D721Med (cell line): ENCODE measurements around the gene HRC.

ENCODE experiments used
- DNase-seq: peaks from one replicate; pipeline ENCODE4 v3.0.0; 2011; ENCODE audit warnings: low spot score; ENCODE audit not compliant: insufficient read length
- FAIRE-seq: peaks from 2 replicates; lab custom pipeline; 2011; peaks lifted over from hg19 to GRCh38; lab: Jason Lieb, UNC
- TF ChIP-seq, protein P1 (sequence below): IDR thresholded peaks from 2 replicates; pipeline ENCODE4 v1.5.1; 2012; ENCODE audit warnings: mild to moderate bottlenecking, control low read depth; ENCODE audit not compliant: insufficient read depth; ENCODE audit errors: missing control alignments

The HRC gene

DNA sequence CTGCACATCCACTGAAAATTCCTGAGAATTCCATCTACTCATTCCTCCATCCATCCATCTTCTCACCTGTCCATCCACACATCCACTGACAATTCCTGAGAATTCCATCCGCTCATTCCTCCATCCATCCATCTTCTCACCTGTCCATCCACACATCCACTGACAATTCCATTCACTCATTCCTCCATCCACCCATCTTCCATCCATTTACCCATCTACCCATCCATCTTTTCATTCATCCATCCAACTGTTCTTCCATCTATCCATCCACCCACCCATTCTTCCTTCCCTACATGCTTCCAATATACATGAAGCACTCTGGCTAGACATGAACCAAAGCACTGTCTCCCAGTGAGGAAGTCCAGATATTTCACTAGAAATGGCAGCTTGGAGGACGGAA lies 18.0 kb upstream of the HRC start:
- FAIRE-seq = no peak
- TF ChIP-seq, protein P1, sequence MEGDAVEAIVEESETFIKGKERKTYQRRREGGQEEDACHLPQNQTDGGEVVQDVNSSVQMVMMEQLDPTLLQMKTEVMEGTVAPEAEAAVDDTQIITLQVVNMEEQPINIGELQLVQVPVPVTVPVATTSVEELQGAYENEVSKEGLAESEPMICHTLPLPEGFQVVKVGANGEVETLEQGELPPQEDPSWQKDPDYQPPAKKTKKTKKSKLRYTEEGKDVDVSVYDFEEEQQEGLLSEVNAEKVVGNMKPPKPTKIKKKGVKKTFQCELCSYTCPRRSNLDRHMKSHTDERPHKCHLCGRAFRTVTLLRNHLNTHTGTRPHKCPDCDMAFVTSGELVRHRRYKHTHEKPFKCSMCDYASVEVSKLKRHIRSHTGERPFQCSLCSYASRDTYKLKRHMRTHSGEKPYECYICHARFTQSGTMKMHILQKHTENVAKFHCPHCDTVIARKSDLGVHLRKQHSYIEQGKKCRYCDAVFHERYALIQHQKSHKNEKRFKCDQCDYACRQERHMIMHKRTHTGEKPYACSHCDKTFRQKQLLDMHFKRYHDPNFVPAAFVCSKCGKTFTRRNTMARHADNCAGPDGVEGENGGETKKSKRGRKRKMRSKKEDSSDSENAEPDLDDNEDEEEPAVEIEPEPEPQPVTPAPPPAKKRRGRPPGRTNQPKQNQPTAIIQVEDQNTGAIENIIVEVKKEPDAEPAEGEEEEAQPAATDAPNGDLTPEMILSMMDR = no peak

DNA sequence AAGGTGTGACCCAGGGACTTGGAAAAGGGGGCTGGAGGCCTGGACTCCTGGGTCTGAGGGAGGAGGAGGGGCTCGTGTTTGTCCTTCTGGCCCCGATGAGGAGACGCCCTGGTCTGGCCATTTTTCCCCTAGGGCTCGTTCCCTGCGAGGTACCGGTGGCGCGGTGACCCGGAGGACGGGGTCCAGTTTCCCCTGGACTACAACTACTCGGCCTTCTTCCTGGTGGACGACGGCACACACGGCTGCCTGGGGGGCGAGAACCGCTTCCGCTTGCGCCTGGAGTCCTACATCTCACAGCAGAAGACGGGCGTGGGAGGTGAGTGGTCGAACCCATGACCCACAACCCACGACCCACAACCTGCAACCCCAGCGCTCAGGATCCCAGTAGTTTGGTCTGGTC lies 13.2 kb upstream of the HRC start:
- FAIRE-seq (no peak), DNase-seq (no peak)
- TF ChIP-seq, protein P1 = no peak

More for the DNA sequence above, 18.0 kb upstream of the HRC start:
- DNase-seq = no peak

DNA sequence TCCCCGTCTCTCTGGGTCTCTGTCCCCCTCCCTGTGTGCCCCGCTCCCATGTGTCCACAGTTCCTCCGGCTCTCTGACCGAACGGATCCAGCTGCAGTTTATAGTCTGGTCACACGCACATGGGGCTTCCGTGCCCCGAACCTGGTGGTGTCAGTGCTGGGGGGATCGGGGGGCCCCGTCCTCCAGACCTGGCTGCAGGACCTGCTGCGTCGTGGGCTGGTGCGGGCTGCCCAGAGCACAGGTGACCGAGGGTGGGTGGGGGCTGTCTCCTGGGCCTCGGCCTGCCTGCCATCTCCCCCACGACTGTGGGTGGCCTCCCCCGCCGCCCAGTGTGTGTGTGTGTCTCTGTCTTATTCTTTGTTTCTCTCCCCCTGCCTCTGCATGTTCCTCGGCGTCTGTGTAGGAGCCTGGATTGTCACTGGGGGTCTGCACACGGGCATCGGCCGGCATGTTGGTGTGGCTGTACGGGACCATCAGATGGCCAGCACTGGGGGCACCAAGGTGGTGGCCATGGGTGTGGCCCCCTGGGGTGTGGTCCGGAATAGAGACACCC lies 12.7 kb upstream of the HRC start:
- no peak for DNase-seq
- FAIRE-seq = no peak
- TF ChIP-seq, protein P1 = no peak

DNA sequence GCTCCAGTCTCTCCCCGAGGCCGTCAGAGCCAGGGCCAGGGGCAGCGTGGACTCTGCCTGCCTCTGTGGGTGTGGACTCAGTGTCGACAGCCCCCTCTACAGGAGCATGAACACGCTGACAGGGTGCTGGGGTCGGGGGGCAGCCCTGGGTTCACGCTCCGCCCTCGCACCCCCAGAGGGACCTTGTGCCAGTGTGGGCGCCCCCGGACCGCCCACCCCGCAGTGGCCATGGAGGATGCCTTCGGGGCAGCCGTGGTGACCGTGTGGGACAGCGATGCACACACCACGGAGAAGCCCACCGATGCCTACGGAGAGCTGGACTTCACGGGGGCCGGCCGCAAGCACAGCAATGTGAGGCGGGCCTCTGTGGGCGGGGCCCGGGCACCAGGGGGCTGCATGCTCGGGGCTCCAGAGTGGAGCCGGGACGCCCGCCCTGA lies 10.7 kb upstream of the HRC start:
- TF ChIP-seq, protein P1 = no peak
- no peak for FAIRE-seq
- DNase-seq = no peak

DNA sequence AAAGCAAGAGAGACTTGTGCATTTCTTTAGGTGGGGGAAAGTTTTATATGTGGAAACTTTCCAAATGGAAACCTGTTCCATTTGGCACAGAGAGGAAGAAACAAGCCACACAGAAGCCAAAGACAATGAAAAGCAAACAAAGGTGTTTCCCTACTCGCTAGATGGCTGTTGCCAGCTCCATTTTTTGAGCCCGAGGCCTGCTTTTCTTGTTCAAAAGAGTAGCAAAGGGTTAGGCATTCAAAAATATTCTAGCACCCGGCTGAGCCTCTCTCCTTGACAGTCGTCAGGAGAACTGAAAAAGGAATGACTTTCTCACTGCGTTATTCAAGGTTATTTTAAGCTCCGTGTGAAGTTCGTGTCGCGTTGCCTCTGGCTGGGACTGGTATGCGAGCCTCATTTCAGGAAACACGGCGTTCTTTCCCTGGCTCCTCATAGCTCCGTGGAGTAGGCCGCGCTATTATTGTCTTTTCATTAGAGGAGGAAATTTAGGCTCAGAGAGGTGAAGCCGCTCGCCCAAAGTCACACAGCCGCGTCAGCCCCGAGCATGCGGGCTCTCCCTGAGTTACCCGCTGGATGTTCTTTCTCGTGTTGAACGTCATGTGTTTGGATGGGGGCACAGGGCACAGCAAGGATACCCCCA lies 10.0 kb upstream of the HRC start:
- FAIRE-seq (no peak), DNase-seq (no peak)
- TF ChIP-seq, protein P1 = no peak

DNA sequence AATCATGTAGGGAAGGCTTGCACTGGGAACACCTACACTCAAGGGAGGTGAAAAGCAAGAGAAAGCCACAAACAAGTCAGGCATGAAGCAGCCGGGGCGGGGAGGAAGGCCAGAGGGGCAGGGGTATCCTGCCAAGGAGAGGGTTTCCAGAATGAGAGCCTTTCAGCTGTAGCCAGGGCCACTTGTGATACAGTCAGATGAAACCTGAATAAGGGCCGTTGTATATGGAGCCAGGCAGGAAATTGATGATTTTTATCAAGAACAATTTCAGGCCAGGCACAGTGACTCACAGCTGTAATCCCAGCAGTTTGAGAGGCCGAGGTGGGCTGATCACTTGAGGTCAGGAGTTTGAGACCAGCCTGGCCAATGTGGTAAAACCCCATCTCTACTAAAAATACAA lies 6.8 kb upstream of the HRC start:
- FAIRE-seq = no peak
- no peak for DNase-seq
- TF ChIP-seq, protein P1 = no peak

DNA sequence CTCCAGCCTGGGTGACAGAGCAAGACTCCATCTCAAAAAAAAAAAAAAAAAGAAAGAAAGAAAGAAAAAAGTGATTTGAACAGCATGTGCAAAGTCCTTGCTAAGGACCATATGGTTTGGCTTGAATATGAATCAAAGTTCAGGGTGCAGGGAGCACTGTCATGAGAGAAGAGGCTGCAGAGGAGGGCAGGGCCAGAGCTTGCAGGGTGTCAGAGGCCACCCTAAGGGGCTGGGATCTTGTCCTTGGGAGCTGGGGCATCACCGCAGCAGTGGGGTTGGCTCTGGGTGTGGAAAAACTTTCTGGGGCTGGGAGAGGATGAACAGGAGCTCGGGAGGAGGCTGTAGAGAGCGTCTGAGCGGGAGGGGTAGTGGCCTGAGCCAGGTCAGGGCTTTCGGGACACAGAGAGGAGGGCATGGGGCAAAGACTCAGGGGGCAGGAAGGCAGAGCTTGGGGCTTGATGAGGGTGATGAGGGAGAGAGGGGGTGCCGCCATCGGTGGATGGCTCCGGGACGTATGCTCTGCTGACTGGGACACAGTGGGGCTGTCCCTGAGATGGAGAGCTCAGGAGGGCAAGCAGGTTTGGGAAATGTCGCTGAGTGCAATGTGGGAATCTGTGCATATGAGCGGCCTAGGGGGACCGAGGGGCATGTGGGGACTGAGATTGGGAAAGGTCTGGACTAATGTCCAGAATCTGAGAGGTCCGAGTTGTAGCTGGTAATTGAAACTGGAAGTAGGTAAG lies 5.4 kb upstream of the HRC start:
- DNase-seq = no peak
- no peak for FAIRE-seq
- TF ChIP-seq, protein P1 = no peak
